ENCODE measurements around the gene FAM240B. TPM values are rescaled to one million over a fixed set of nuclear protein-coding genes. Genes with fewer than 3 reads are reported as not detected.

The FAM240B gene
- polyA plus RNA-seq, 1 donor from 2014 or later: not detected

DNA sequence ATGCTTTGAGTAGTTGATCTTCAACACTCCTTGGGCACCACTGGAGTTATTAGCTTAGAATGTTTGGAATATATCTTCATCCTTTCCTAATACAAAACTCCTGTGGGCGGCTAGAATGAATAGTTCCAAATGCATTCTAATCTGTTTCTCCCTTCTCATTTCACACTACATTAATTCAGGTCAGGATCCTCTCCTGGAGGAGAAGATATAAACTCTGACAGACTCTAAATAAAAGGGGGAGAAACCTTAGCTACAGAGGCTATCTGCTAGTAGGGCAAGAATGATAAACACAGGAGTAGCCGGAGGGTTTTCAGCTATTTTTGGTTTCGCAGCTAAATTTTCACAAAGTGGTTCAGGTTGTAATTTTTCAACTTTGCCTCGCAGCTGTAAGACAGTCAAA lies 45.2 kb upstream of the FAM240B start:
- no peak overlapping the region for H3K4me2 ChIP-seq (ENCODE audit: low read length)
- no peak overlapping the region for H3K27ac ChIP-seq (ENCODE audit: low read length)
- H3K36me3 ChIP-seq (ENCODE audit: insufficient read depth, low read length): no peaks in the 10 kb centered on the region
- no peaks in the 10 kb centered on the region for H3K9me3 ChIP-seq (ENCODE audit: low read length)
- H4K20me1 ChIP-seq (ENCODE audit: insufficient read depth): no peaks in the 10 kb centered on the region
- H3K9ac ChIP-seq (ENCODE audit: low read length): no peak overlapping the region
- H3K79me2 ChIP-seq (replicated peaks; ENCODE audit: insufficient read depth, low read length): no peaks in the 10 kb centered on the region
- no peaks in the 10 kb centered on the region for H3K27me3 ChIP-seq (ENCODE audit: insufficient read depth, low read depth, low read length)
- no peaks in the 10 kb centered on the region for H3F3A ChIP-seq (ENCODE audit: insufficient read depth, low read length, poor library complexity, severe bottlenecking)
- H3K4me3 ChIP-seq (ENCODE audit: low read length): no peak overlapping the region
- no peaks in the 10 kb centered on the region for H3K9me2 ChIP-seq (ENCODE audit: insufficient read depth, low read length)
- TF ChIP-seq RAD21 (conservative IDR thresholded peaks at IDR 0.05) (no peak), EZH2 (IDR thresholded peaks at IDR 0.05; ENCODE audit: borderline replicate concordance, insufficient read depth, low read length, poor library complexity, severe bottlenecking) (no peak), TAF1 (IDR thresholded peaks at IDR 0.05; ENCODE audit: low read depth) (no peak), EP300 (conservative IDR thresholded peaks at IDR 0.05; ENCODE audit: poor library complexity, severe bottlenecking) (no peak), POLR2AphosphoS5 (IDR thresholded peaks at IDR 0.05) (no peak), MXI1 (conservative IDR thresholded peaks at IDR 0.05; ENCODE audit: poor library complexity, severe bottlenecking) (no peak), SMC3 (conservative IDR thresholded peaks at IDR 0.05; ENCODE audit: poor library complexity) (no peak)
- TF ChIP-seq, protein P1, sequence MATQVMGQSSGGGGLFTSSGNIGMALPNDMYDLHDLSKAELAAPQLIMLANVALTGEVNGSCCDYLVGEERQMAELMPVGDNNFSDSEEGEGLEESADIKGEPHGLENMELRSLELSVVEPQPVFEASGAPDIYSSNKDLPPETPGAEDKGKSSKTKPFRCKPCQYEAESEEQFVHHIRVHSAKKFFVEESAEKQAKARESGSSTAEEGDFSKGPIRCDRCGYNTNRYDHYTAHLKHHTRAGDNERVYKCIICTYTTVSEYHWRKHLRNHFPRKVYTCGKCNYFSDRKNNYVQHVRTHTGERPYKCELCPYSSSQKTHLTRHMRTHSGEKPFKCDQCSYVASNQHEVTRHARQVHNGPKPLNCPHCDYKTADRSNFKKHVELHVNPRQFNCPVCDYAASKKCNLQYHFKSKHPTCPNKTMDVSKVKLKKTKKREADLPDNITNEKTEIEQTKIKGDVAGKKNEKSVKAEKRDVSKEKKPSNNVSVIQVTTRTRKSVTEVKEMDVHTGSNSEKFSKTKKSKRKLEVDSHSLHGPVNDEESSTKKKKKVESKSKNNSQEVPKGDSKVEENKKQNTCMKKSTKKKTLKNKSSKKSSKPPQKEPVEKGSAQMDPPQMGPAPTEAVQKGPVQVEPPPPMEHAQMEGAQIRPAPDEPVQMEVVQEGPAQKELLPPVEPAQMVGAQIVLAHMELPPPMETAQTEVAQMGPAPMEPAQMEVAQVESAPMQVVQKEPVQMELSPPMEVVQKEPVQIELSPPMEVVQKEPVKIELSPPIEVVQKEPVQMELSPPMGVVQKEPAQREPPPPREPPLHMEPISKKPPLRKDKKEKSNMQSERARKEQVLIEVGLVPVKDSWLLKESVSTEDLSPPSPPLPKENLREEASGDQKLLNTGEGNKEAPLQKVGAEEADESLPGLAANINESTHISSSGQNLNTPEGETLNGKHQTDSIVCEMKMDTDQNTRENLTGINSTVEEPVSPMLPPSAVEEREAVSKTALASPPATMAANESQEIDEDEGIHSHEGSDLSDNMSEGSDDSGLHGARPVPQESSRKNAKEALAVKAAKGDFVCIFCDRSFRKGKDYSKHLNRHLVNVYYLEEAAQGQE (IDR thresholded peaks at IDR 0.05; ENCODE audit: borderline replicate concordance): no peak
- TF ChIP-seq, protein P2, sequence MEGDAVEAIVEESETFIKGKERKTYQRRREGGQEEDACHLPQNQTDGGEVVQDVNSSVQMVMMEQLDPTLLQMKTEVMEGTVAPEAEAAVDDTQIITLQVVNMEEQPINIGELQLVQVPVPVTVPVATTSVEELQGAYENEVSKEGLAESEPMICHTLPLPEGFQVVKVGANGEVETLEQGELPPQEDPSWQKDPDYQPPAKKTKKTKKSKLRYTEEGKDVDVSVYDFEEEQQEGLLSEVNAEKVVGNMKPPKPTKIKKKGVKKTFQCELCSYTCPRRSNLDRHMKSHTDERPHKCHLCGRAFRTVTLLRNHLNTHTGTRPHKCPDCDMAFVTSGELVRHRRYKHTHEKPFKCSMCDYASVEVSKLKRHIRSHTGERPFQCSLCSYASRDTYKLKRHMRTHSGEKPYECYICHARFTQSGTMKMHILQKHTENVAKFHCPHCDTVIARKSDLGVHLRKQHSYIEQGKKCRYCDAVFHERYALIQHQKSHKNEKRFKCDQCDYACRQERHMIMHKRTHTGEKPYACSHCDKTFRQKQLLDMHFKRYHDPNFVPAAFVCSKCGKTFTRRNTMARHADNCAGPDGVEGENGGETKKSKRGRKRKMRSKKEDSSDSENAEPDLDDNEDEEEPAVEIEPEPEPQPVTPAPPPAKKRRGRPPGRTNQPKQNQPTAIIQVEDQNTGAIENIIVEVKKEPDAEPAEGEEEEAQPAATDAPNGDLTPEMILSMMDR (IDR thresholded peaks at IDR 0.05; ENCODE audit: poor library complexity, severe bottlenecking): no peak
- no peak overlapping the region for H2AFZ ChIP-seq (ENCODE audit: low read depth, low read length)

- no peak overlapping the region for H3K9ac ChIP-seq (ENCODE audit: low read length)
- no peak overlapping the region for H3K4me3 ChIP-seq (ENCODE audit: low read length)
- H3K27ac ChIP-seq (ENCODE audit: low read length): no peak overlapping the region
- H3K36me3 ChIP-seq (ENCODE audit: insufficient read depth, low read length): no peaks in the 10 kb centered on the region
- no peaks in the 10 kb centered on the region for H3K79me2 ChIP-seq (replicated peaks; ENCODE audit: insufficient read depth, low read length)
- no peaks in the 10 kb centered on the region for H3K9me2 ChIP-seq (ENCODE audit: insufficient read depth, low read length)
- TF ChIP-seq MXI1 (conservative IDR thresholded peaks at IDR 0.05; ENCODE audit: poor library complexity, severe bottlenecking) (no peak), POLR2AphosphoS5 (IDR thresholded peaks at IDR 0.05) (no peak), EP300 (conservative IDR thresholded peaks at IDR 0.05; ENCODE audit: poor library complexity, severe bottlenecking) (no peak), SMC3 (conservative IDR thresholded peaks at IDR 0.05; ENCODE audit: poor library complexity) (no peak), EZH2 (IDR thresholded peaks at IDR 0.05; ENCODE audit: borderline replicate concordance, insufficient read depth, low read length, poor library complexity, severe bottlenecking) (no peak), RAD21 (conservative IDR thresholded peaks at IDR 0.05) (no peak), TAF1 (IDR thresholded peaks at IDR 0.05; ENCODE audit: low read depth) (no peak)
- TF ChIP-seq, protein P2 (IDR thresholded peaks at IDR 0.05; ENCODE audit: poor library complexity, severe bottlenecking): no peak
- TF ChIP-seq, protein P1 (IDR thresholded peaks at IDR 0.05; ENCODE audit: borderline replicate concordance): no peak
- no peak overlapping the region for H2AFZ ChIP-seq (ENCODE audit: low read depth, low read length)
- no peaks in the 10 kb centered on the region for H3K9me3 ChIP-seq (ENCODE audit: low read length)
- H3F3A ChIP-seq (ENCODE audit: insufficient read depth, low read length, poor library complexity, severe bottlenecking): no peaks in the 10 kb centered on the region
- H3K4me2 ChIP-seq (ENCODE audit: low read length): no peak overlapping the region
- no peaks in the 10 kb centered on the region for H4K20me1 ChIP-seq (ENCODE audit: insufficient read depth)
- no peaks in the 10 kb centered on the region for H3K27me3 ChIP-seq (ENCODE audit: insufficient read depth, low read depth, low read length)
These were observed 42.1 kb upstream of the FAM240B start for GRCh38 chr9:38761999-38762398.

Data from neural cell (in vitro differentiated cells).